Immature natural killer cell (primary cell): ENCODE data around the gene CHST8. TPM values are rescaled to one million over a fixed set of nuclear protein-coding genes. Genes with fewer than 3 reads are reported as not detected.
"Not testable (repeated sequence)": the region's sequence is repeated elsewhere in the genome, so short reads cannot be mapped to it uniquely, and the experiment has no call there.

Experiments
- DNase-seq, 3 donors: peaks; one replicate each; pipeline ENCODE4 v3.0.0; 2022; ENCODE audit warnings: mixed read lengths in 1 of 3
- H3K27ac Mint-ChIP-seq, 6 donors: one replicate each; pipeline ENCODE4 v1.8.0; 2020; ENCODE audit warnings: mixed read lengths in 6 of 6, mild to moderate bottlenecking in 5 of 6, inconsistent platforms in 4 of 6, moderate library complexity in 3 of 6
- H3K27me3 Mint-ChIP-seq, 3 donors: one replicate each; pipeline ENCODE4 v1.8.0; 2020 to 2021; ENCODE audit warnings: low read depth in 3 of 3, mild to moderate bottlenecking in 3 of 3, mixed read lengths in 3 of 3, moderate library complexity in 3 of 3, inconsistent platforms in 1 of 3
- H3K36me3 Mint-ChIP-seq, 3 donors: one replicate each; pipeline ENCODE4 v1.8.0; 2020; ENCODE audit warnings: mixed read lengths in 3 of 3, inconsistent platforms in 2 of 3, mild to moderate bottlenecking in 2 of 3
- H3K4me1 Mint-ChIP-seq, 2 donors: one replicate each; pipeline ENCODE4 v1.8.0; 2020; ENCODE audit warnings: inconsistent platforms in 2 of 2, mild to moderate bottlenecking in 2 of 2, mixed read lengths in 2 of 2, moderate library complexity in 1 of 2
- H3K4me3 Mint-ChIP-seq, 5 donors: one replicate each; pipeline ENCODE4 v1.8.0; 2020; ENCODE audit warnings: mild to moderate bottlenecking in 5 of 5, mixed read lengths in 5 of 5, inconsistent platforms in 3 of 5, moderate library complexity in 3 of 5
- H3K9me3 Mint-ChIP-seq, 6 donors: one replicate each; pipeline ENCODE4 v1.8.0; 2020; ENCODE audit warnings: mild to moderate bottlenecking in 6 of 6, mixed read lengths in 6 of 6, inconsistent platforms in 4 of 6, moderate library complexity in 3 of 6
- polyA plus RNA-seq, 3 donors: library from polyadenylated mRNA; unstranded; fragments of 300-500 nt; fragmentation: Illumina TruSeq; gene quantifications; one replicate each; pipeline ENCODE4 v1.2.3, GENCODE V29; 2021

CHST8 gene
- polyA plus RNA-seq, 3 donors from 2014 or later, result not detected

DNA sequence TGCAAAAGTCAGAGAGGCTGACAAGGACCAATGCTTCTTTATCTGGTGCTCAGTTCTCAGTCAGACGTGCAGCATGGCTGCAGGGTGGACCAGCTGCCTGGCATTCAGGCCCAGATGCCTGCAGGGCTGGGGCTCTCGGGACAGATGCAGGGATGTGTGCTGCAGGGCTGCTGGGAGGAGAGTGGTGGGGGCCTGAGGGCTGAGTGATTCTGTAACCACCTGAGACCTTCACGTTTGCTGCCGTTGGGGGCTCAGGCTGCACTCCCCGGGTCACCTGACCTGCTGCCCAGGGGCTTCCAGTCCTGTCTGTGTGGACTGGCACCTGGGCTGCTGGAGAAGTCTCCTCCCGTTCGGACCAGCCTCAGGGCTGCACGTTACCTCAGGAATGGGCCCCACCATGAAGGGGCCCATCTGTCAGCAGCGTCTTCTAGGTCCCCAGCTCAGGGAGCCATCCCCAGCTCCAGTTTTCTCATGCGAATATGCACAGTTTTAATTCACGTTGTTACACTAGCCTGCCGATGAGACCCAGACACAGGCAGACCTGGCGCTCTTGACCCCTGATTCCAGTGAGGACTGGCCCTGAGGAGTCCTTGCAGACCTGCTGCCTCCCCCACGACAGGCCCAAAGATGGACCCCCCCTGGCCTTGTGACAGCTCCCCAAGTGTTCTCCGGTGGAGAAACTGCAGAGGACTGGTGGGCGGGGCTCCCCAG is 191.8 kb downstream of the CHST8 start:
- DNase-seq, result no peak
- Mint-ChIP-seq H3K27me3 (peaks cover 0 to 10% (median 5%) of the 10 kb centered on the region in 3 donors), H3K4me3 (no peak overlapping the region), H3K4me1 (no peaks in the 10 kb centered on the region), H3K9me3 (no peaks in the 10 kb centered on the region), H3K27ac (no peak overlapping the region), H3K36me3 (no peaks in the 10 kb centered on the region)

DNA sequence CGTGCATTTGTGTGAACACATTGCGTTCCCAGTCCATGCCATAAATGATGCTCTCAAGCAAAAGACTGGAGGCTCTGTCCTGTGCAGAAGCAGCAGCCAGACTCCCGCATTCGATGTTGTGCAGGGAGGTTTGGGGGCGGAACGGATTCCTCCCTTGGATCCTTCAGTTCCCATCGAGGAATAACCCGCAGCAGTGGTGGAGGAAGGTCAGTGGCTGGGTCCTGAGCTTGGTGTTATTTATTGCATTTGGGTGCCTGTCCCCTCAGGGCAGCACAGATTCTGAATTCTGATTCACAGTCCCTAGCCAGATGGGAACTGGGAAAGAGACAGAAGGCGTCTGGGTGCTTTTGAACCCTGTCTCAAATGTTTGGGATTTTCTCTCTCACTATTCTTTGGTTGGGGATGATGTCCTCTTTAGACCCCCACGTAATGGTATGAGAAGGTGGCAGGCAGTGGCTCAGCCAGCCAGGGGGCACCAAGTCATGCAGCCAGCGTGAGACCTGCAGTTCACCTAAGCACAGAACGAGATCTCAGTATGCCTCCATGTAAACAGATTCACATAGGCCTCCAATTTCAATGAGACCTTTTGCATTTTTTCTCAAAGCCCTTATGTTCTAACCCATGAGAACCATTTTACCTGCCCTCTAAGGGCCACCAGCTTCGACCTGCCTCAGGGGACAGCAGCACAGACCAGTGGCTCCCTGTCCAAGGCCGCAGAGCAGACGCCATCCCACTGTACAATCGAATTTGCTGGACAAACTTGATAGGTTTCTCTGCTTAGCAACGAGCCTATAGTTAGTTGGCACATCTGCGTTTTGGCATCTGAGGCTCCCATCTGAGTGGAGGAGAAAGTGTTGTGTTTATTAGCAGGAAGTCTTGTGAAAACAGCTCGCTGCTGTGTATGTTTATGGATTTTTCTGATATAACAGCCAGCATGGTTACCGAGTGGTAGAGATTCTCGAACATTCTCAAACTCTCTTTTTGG is 192.7 kb downstream of the CHST8 start:
- no peak for DNase-seq
- H3K27me3 Mint-ChIP-seq, result peaks cover 1 to 17% (median 5%) of the 10 kb centered on the region in 3 donors
- no peak overlapping the region for H3K4me3 Mint-ChIP-seq
- H3K27ac Mint-ChIP-seq, result no peak overlapping the region
- H3K9me3 Mint-ChIP-seq, result no peaks in the 10 kb centered on the region
- H3K4me1 Mint-ChIP-seq, result peaks cover 0 to 4% of the 10 kb centered on the region in 2 donors
- no peaks in the 10 kb centered on the region for H3K36me3 Mint-ChIP-seq

DNA sequence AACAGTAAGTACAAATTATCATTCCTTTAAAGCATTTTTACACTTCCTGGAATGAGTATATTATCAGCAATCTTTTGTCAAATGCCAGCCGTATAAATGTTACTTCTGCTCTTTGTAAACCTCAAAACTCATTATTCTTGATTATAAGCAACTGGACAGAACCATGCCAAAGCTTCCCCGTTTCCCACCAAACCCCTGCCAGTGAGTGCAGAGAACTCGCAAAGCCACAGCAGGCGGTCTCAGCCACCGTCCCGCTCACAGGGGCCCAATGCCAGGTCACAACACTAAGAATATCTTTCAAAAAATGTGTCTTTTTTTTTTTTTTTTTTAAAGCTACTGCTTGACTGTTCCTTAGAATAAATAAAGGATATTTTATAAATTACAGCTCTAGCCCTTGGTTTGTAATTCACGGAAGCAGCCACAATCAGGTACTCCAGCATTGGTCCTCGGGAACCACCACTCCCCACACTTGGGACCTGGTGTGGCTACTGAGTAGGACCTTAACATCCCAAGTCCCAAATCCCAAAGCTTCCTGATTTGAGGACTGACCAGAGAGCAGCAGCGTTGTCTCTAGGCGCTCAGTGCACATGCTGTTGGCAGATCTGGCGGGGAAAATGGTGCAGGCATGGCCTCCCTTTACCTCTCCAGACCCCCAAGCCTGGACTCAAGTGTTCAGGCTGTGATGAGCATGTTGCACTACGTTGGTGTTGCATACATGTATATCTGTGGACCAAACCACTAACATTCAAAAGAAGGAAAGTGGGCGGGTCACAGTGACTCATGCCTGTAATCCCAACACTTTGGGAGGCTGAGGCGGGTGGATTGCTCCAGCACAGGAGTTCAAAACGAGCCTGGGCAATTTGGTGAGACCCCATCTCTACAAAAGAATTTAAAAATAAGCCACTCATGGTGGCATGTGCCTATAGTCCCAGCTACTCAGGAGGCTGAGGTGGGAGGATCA is 193.9 kb downstream of the CHST8 start:
- Mint-ChIP-seq H3K9me3 (no peaks in the 10 kb centered on the region), H3K36me3 (no peaks in the 10 kb centered on the region), H3K27ac (no peak overlapping the region), H3K4me3 (no peak overlapping the region), H3K27me3 (peaks cover 4 to 17% (median 6%) of the 10 kb centered on the region in 3 donors), H3K4me1 (peaks cover 0 to 7% of the 10 kb centered on the region in 2 donors)
- DNase-seq, result no peak

DNA sequence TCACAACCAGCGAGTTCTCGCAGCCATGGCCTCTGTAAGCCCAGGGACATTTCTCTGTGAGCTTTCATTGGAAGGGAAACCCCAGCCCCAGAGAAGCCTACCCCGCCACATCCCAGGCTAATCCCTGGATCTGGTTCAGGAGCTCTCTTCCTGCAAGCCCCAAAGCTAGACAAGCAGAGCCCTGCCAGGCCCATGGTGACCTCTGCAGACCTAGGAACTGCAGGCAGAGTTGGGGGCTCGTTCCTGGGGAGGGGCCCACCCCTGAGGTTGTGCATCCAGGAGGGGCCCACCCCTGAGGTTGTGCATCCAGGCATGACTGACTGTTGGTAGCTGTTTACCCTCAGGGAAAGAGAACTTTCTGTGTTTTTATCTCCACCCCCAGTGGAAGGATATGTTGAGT is 196.7 kb downstream of the CHST8 start:
- Mint-ChIP-seq H3K9me3 (no peaks in the 10 kb centered on the region), H3K27me3 (peaks cover 4 to 24% (median 8%) of the 10 kb centered on the region in 3 donors), H3K36me3 (no peaks in the 10 kb centered on the region), H3K4me1 (peaks cover 0 to 12% of the 10 kb centered on the region in 2 donors), H3K4me3 (peak overlapping the region in 1 of 5 donors; percentile 3), H3K27ac (no peak overlapping the region)
- no peak for DNase-seq

DNA sequence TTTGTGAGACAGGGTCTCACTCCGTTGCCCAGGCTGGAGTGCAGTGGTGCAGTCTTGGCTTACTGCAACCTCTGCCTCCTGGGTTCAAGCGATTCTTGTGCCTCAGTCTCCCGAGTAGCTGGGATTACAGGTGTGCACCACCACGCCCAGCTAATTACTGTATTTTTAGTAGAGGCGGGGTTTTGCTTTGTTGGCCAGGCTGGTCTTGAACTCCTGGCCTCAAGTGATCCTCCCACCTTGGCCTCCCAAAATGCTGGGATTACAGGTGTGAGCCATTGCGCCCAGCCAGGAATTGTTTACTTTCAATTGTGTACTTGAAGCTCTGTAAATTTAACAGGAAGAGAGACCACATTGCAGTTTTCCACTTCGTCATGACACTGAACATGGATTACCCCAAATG is 197.3 kb downstream of the CHST8 start:
- H3K27me3 Mint-ChIP-seq, result peaks cover 4 to 24% (median 11%) of the 10 kb centered on the region in 3 donors
- peak overlapping the region in 1 of 6 donors; percentile 30 for H3K27ac Mint-ChIP-seq
- DNase-seq, H3K36me3 Mint-ChIP-seq, H3K9me3 Mint-ChIP-seq: not testable (repeated sequence)
- H3K4me3 Mint-ChIP-seq, result peak overlapping the region; percentile 38 to 73 (median 60)
- H3K4me1 Mint-ChIP-seq, result peaks cover 0 to 12% of the 10 kb centered on the region in 2 donors

DNA sequence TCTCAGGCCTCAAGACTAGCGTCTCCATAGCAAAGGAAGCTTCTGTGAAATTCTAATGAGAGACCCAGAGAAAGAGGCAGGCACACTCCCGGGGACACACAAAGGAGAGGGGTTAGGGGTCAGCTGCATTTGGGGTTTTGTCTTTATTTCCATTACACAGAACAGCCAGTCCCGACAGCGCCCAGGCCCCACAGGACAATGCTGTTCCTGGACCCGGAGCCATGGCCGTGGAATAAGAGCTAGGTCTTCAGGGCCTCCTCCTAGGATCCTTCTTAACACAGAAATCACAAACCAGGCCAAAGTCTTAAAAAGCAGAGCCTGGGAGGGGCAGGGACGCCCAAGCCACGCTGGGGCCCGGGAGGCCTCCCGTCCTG is 197.7 kb downstream of the CHST8 start:
- peak overlapping the region; percentile 38 to 73 (median 60) for H3K4me3 Mint-ChIP-seq
- no peaks in the 10 kb centered on the region for H3K36me3 Mint-ChIP-seq
- no peak for DNase-seq
- H3K27me3 Mint-ChIP-seq, result peaks cover 4 to 22% (median 11%) of the 10 kb centered on the region in 3 donors
- peak overlapping the region in 1 of 6 donors; percentile 30 for H3K27ac Mint-ChIP-seq
- H3K9me3 Mint-ChIP-seq, result no peaks in the 10 kb centered on the region
- H3K4me1 Mint-ChIP-seq, result peaks cover 0 to 12% of the 10 kb centered on the region in 2 donors

DNA sequence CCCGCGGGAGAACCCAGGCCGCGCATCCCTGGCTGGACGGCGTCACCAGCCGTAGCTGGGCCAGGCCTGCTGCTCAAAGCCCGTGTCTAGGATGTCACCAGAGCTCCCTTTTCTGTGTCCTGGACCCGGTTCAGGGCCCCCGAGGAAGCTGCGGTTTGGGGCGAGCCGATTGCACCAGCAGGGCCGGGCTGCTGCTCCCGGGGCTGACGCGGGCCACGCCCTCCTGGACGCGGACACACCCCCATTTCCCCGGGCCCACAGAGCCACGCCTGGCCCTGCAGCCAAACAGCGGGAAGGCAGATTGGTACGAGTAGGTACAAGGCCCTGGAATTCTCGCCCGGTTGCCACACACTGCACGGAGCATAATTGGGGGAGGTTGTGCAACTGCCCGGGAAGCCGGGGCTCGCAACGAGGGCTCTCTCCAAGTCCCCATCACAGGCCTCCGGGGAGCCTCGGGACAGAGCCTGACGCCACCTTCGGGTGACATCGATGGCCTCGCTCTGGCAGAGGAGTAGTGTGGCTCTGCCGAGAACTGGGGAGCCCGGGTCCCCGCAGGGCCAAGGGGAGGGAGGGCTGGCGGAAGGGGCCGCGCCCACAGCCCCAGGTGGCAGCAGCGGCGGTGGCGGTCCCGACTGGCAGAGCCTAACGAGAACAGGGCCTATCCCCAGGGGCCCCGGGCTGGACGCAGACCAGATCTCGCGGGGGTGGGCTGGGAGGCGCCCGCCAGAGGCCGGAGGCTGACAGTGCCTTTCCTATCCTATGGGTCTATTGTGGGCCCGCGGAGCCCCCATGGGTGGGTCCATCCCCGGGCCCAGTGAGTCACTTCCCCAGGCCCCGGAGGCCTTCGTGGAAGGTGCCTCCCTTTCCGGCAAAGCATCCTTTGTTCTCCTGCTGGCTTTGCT is 198.4 kb downstream of the CHST8 start:
- peak overlapping the region; percentile 35 to 66 (median 61) for H3K4me3 Mint-ChIP-seq
- DNase-seq, result peak; percentile 11 to 16 (median 15)
- peaks cover 0 to 12% of the 10 kb centered on the region in 2 donors for H3K4me1 Mint-ChIP-seq
- H3K9me3 Mint-ChIP-seq, result no peaks in the 10 kb centered on the region
- H3K27me3 Mint-ChIP-seq, result peaks cover 4 to 21% (median 11%) of the 10 kb centered on the region in 3 donors
- no peaks in the 10 kb centered on the region for H3K36me3 Mint-ChIP-seq
- no peak overlapping the region for H3K27ac Mint-ChIP-seq

DNA sequence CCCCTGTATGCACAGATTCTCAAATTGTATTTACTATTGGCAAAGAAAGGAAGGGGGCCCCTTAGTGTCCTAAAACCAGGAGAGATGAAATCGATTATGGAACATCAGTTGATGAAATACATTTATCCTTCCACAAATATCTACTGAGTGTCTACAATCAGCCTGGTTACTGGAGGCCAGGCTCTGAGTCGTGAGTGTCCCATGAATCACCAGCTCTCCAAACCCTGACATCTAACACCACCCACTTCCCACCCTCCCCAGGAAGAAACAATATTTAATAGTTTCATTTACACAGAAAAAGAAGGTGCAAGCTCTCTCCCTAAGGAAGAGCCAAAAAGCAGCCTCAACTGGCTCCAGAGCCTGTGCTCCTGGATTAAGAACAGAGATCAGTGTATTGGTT is 200.1 kb downstream of the CHST8 start:
- Mint-ChIP-seq H3K4me1 (peaks cover 0 to 12% of the 10 kb centered on the region in 2 donors), H3K27ac (no peak overlapping the region), H3K4me3 (peak overlapping the region in 1 of 5 donors; percentile 17), H3K36me3 (no peaks in the 10 kb centered on the region), H3K27me3 (peaks cover 4 to 21% (median 10%) of the 10 kb centered on the region in 3 donors), H3K9me3 (no peaks in the 10 kb centered on the region)
- DNase-seq, result no peak

Other genes starting within 250 kb of the CHST8 start
- gene CEBPG, start 248.2 kb upstream of the CHST8 start, polyA plus RNA-seq, result 10 to 100 TPM in 2 of 3 donors, 1 to 10 TPM in 1; 7.4 to 14.8 (median 12.3) TPM
- 100 to 1,000 TPM; 135 to 181 (median 142) TPM for gene PEPD, start 100.2 kb upstream of the CHST8 start, polyA plus RNA-seq
- not detected for gene KCTD15, start 174.9 kb downstream of the CHST8 start, polyA plus RNA-seq